ENCODE results near the gene C7orf25.
A peak's percentile ranks its signal among the peaks of the same experiment; 100 is the strongest.

Gene C7orf25

DNA sequence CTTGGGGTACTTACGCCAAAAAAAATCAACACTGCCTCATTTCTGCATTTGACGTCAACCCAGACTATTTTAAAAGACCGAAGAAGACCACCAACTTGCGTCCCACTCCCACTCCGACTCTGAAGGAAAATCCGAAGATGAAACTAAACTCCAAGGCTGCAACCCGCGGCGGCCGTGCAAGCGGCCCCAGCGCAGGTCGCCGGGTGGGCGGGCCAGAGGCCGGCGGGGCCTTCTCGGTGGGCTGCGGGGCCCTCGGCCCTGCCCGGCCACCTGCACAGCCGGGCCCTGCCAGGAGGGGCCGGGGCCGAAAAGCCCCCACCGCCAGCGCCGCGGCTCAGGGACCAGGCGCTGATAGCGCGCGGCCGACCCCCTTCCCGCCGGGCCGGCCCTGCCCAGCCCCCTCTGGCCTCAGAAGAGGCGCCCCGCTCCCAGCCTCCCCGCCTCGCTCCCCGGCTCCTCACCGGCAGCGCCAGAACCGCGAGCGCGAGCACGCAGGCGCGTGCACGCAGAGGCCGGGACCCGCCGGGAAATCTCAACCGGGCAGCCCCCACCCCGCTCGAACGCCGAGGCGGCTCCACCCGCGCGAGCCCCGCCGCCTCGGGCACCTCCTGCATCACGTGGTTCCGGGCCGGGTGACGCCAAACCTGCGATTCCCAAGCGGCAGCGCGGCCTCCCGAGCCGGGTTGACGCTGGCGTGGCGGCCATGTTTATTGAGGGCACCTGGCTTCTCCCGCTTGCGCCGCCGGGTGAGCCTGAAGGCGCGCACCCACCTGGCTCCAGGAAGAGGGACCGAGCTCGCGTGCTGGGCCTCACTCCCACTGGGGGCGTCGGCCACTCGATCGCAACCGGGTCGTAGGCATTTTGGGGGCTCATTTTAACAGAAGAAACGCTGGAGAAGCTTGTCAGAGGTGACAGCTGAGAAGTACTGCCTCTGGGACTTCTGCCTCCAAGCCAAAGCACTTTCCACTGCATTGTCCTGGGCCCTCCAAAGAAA lies at the start of gene C7orf25:
C7orf25 (minus strand) TSS at position 617 of the 994 bp plus-strand sequence. CDS start 1,170 bp downstream, outside the sequence.
- H3K9ac ChIP-seq (ENCODE audit: low read depth, low read length) = peak within 1 kb of the TSS; percentile 86

DNA sequence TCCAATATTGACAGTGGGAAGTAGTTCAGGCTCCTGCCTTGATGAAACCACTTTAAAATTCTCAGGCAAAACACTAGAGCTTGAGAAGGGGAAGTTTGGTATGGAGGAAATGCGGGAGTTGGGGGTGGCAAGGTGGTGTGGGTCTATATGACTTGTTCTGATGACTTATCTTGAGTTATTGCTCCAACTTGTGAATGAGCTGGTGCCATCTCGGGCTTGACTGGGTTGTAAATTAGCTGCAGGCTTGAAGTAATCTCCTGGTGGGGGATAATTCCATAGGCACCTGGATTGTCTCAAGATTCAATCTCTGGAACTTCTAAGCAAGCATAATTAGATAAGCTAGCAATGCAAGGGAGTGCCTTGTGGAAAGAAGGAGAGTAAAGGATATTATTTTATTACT lies 49.3 kb upstream of the C7orf25 start:
- Histone ChIP-seq H3K9ac (ENCODE audit: low read depth, low read length) (no peak overlapping the region), H3K4me3 (ENCODE audit: low read length) (no peak overlapping the region), H3K27ac (ENCODE audit: low read length) (no peak overlapping the region), H3K4me1 (ENCODE audit: insufficient read depth, low read length) (peaks cover 8% of the 10 kb centered on the region), H3K27me3 (ENCODE audit: insufficient read depth, low read length) (no peaks in the 10 kb centered on the region), H3K9me3 (ENCODE audit: insufficient read depth, low read depth, low read length) (peaks cover 31% of the 10 kb centered on the region), H3K36me3 (ENCODE audit: insufficient read depth, low read depth, low read length) (no peaks in the 10 kb centered on the region)

More for the DNA sequence above, at the start of gene C7orf25:
- Histone ChIP-seq H3K4me1 (ENCODE audit: insufficient read depth, low read length) (peaks cover 23% of the 10 kb centered on the region), H3K9me3 (ENCODE audit: insufficient read depth, low read depth, low read length) (no peaks in the 10 kb centered on the region), H3K27me3 (ENCODE audit: insufficient read depth, low read length) (no peaks in the 10 kb centered on the region), H3K27ac (ENCODE audit: low read length) (peak within 1 kb of the TSS; percentile 86), H3K4me3 (ENCODE audit: low read length) (peak within 1 kb of the TSS; percentile 90), H3K36me3 (ENCODE audit: insufficient read depth, low read depth, low read length) (peaks cover 32% of the 10 kb centered on the region)

DNA sequence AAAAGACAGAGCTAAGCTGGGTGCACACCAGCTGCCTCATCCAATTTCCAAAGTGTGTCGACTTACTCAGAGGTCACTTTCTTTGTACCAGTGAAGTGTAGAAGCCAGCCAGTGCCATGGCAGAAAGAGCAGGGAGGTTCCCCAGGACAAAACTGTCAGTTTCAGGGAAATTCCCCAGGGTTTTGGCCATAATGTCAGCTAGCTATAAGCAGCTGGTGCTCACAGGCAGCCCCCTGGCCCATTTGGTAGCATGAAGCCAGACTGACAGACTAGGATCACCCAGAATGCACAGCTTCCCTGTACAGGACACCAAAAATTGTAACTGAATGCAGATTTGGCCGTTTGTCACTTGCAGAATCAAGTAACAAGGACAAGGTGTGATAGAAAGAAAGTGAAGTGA lies 48.9 kb upstream of the C7orf25 start:
- Histone ChIP-seq H3K4me1 (ENCODE audit: insufficient read depth, low read length) (peaks cover 8% of the 10 kb centered on the region), H3K9me3 (ENCODE audit: insufficient read depth, low read depth, low read length) (peaks cover 35% of the 10 kb centered on the region), H3K4me3 (ENCODE audit: low read length) (no peak overlapping the region), H3K27ac (ENCODE audit: low read length) (no peak overlapping the region), H3K9ac (ENCODE audit: low read depth, low read length) (no peak overlapping the region), H3K36me3 (ENCODE audit: insufficient read depth, low read depth, low read length) (no peaks in the 10 kb centered on the region), H3K27me3 (ENCODE audit: insufficient read depth, low read length) (no peaks in the 10 kb centered on the region)

DNA sequence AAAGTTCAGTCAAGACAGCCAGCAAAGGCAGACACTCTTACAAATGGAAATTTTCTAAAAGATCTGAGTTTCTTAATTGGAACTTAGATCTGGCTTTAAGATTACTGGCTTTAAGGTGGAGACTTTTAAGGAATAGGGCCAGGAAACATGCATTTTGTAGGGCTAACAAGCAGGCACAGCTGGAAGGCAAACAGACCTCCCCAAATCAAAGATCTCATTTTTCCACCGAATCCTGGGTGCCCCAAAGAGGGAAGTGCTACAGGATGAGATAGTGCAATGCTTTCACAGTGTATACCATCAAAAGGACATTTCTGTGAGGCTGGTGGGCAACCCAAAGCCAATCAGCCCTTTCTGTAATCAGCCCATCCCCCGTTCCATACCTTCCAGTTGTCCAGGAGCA lies 47.7 kb upstream of the C7orf25 start:
- H3K4me1 ChIP-seq (ENCODE audit: insufficient read depth, low read length) = no peaks in the 10 kb centered on the region
- no peaks in the 10 kb centered on the region for H3K36me3 ChIP-seq (ENCODE audit: insufficient read depth, low read depth, low read length)
- no peak overlapping the region for H3K27ac ChIP-seq (ENCODE audit: low read length)
- H3K9me3 ChIP-seq (ENCODE audit: insufficient read depth, low read depth, low read length) = peaks cover 40% of the 10 kb centered on the region
- H3K9ac ChIP-seq (ENCODE audit: low read depth, low read length) = no peak overlapping the region
- no peak overlapping the region for H3K4me3 ChIP-seq (ENCODE audit: low read length)
- H3K27me3 ChIP-seq (ENCODE audit: insufficient read depth, low read length) = no peaks in the 10 kb centered on the region

DNA sequence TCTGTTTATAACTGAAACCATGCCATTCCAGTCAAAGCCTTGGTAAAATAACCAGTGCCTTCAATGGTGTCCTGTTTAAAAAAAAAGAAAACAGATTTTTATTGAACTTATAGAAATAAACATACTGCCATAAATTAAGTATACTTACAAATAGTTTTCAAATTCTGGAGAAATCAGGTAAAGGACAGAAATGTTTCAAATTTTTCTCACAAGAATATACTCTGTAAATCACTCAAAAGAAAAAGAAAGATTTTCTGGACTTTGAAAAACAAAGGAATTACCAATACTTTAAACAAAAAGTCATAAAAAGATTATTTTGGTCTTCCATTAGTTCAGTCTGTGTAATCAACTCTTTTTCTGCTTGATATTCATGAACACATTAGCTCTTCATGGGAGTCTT lies 44.2 kb upstream of the C7orf25 start:
- peaks cover 40% of the 10 kb centered on the region for H3K9me3 ChIP-seq (ENCODE audit: insufficient read depth, low read depth, low read length)
- H3K27ac ChIP-seq (ENCODE audit: low read length) = no peak overlapping the region
- no peaks in the 10 kb centered on the region for H3K4me1 ChIP-seq (ENCODE audit: insufficient read depth, low read length)
- H3K36me3 ChIP-seq (ENCODE audit: insufficient read depth, low read depth, low read length) = no peaks in the 10 kb centered on the region
- no peaks in the 10 kb centered on the region for H3K27me3 ChIP-seq (ENCODE audit: insufficient read depth, low read length)
- H3K9ac ChIP-seq (ENCODE audit: low read depth, low read length) = no peak overlapping the region
- no peak overlapping the region for H3K4me3 ChIP-seq (ENCODE audit: low read length)

DNA sequence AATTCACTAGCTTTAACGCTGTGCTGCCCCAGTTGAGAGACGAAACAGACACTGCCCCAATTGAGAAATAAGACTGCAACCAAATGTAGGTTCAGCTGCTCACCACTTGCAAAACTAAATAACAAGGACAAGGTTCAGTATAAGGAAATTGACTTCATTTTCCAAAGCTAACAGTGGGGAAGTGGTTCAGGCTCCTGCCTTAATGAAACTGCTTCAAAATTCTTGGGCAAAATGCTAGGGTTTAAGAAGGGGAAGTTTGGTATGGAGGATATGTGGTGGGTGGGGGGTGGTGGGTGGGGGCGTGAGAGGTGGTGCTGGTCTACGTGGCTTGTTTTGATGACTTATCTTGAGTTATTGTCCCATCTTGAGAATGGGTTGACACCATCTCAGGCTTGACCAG lies 42.1 kb upstream of the C7orf25 start:
- Histone ChIP-seq H3K4me3 (ENCODE audit: low read length) (no peak overlapping the region), H3K27me3 (ENCODE audit: insufficient read depth, low read length) (no peaks in the 10 kb centered on the region), H3K9me3 (ENCODE audit: insufficient read depth, low read depth, low read length) (peaks cover 26% of the 10 kb centered on the region), H3K4me1 (ENCODE audit: insufficient read depth, low read length) (no peaks in the 10 kb centered on the region), H3K27ac (ENCODE audit: low read length) (no peak overlapping the region), H3K36me3 (ENCODE audit: insufficient read depth, low read depth, low read length) (no peaks in the 10 kb centered on the region), H3K9ac (ENCODE audit: low read depth, low read length) (no peak overlapping the region)

DNA sequence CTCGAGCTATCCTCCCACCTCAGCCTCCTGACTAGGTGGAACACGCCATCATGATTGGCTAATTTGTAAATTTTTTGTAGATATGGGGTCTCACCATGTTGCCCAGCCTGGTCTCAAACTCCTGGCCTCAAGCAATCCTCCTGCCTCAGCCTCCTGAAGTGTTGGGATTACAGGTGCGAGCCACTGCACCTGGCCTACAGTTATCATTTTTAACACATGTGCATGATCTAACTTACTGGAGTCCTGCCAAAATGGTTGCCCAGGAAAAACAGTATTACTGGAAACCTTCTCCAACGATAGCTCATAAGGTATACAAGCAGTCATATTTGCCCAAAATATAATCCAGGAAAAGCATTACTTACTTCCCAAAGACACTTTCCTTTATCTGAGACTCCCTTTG lies 40.5 kb upstream of the C7orf25 start:
- Histone ChIP-seq H3K4me3 (ENCODE audit: low read length) (no peak overlapping the region), H3K9me3 (ENCODE audit: insufficient read depth, low read depth, low read length) (peaks cover 20% of the 10 kb centered on the region; the same call in 1 of the 2 replicates), H3K4me1 (ENCODE audit: insufficient read depth, low read length) (no peaks in the 10 kb centered on the region), H3K36me3 (ENCODE audit: insufficient read depth, low read depth, low read length) (no peaks in the 10 kb centered on the region), H3K27ac (ENCODE audit: low read length) (no peak overlapping the region), H3K9ac (ENCODE audit: low read depth, low read length) (no peak overlapping the region), H3K27me3 (ENCODE audit: insufficient read depth, low read length) (no peaks in the 10 kb centered on the region)

DNA sequence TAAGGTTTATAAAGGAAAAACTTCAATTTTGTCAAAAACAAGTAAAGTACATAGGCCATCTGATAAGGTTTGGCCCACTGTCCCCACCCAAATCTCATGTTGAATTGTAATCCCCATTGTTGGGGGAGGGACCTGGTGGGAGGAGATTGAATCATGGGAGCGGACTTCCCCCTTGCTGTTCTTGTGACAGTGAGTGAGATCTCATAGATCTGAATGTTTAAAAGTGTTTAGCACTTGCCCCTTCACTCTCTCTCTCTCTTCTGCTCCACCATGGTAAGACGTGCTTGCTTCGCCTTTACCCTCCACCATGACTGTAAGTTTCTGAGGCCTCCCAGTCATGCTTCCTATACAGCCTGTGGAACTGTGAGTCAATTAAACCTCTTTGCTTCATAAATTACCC lies 38.5 kb upstream of the C7orf25 start:
- Histone ChIP-seq H3K36me3 (ENCODE audit: insufficient read depth, low read depth, low read length) (no peaks in the 10 kb centered on the region), H3K27me3 (ENCODE audit: insufficient read depth, low read length) (no peaks in the 10 kb centered on the region), H3K9ac (ENCODE audit: low read depth, low read length) (no peak overlapping the region), H3K9me3 (ENCODE audit: insufficient read depth, low read depth, low read length) (0 out of 2 replicates have a peak, but pooled peaks cover 1% of the 10 kb centered on the region), H3K4me1 (ENCODE audit: insufficient read depth, low read length) (no peaks in the 10 kb centered on the region), H3K27ac (ENCODE audit: low read length) (no peak overlapping the region), H3K4me3 (ENCODE audit: low read length) (no peak overlapping the region)

DNA sequence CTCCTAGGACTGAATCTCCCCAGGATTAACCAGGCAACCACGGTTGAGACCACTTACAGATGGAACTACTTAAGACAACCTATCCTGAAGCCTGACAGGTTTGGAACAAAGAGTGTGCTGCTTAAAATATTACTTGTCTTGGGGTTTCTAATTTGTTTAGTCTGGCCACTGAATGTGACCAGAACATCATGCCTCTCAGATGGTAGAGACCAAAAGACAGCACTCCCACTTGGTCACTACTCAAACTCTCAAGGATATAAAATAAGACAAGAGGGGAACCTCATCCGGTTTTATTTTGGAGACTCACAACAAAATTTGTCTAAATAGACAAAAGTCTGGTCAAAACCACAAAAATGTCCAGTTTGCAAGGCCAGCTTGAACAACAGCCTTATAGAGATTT lies 35.7 kb upstream of the C7orf25 start:
- H3K4me1 ChIP-seq (ENCODE audit: insufficient read depth, low read length) = no peaks in the 10 kb centered on the region
- H3K27me3 ChIP-seq (ENCODE audit: insufficient read depth, low read length) = no peaks in the 10 kb centered on the region
- no peak overlapping the region for H3K27ac ChIP-seq (ENCODE audit: low read length)
- no peak overlapping the region for H3K9ac ChIP-seq (ENCODE audit: low read depth, low read length)
- no peaks in the 10 kb centered on the region for H3K36me3 ChIP-seq (ENCODE audit: insufficient read depth, low read depth, low read length)
- no peaks in the 10 kb centered on the region for H3K9me3 ChIP-seq (ENCODE audit: insufficient read depth, low read depth, low read length)
- no peak overlapping the region for H3K4me3 ChIP-seq (ENCODE audit: low read length)

DNA sequence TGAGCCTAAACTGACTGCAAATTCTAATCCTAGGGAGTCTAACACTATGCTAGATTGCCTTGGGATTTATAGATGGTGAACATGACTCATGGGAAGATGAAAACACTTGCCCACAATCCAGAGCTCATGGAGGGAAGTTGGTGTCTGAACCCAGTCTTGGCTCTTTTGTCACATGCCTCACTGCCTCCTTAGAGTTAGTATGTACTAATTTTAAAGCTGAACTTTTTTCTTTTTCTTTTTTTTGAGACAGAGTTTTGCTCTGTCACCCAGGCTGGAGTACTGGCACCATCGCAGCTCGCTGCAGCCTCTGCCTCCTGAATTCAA lies 34.7 kb upstream of the C7orf25 start:
- Histone ChIP-seq H3K4me1 (ENCODE audit: insufficient read depth, low read length) (no peaks in the 10 kb centered on the region), H3K27ac (ENCODE audit: low read length) (no peak overlapping the region), H3K36me3 (ENCODE audit: insufficient read depth, low read depth, low read length) (no peaks in the 10 kb centered on the region), H3K27me3 (ENCODE audit: insufficient read depth, low read length) (no peaks in the 10 kb centered on the region), H3K4me3 (ENCODE audit: low read length) (no peak overlapping the region), H3K9me3 (ENCODE audit: insufficient read depth, low read depth, low read length) (no peaks in the 10 kb centered on the region), H3K9ac (ENCODE audit: low read depth, low read length) (no peak overlapping the region)

DNA sequence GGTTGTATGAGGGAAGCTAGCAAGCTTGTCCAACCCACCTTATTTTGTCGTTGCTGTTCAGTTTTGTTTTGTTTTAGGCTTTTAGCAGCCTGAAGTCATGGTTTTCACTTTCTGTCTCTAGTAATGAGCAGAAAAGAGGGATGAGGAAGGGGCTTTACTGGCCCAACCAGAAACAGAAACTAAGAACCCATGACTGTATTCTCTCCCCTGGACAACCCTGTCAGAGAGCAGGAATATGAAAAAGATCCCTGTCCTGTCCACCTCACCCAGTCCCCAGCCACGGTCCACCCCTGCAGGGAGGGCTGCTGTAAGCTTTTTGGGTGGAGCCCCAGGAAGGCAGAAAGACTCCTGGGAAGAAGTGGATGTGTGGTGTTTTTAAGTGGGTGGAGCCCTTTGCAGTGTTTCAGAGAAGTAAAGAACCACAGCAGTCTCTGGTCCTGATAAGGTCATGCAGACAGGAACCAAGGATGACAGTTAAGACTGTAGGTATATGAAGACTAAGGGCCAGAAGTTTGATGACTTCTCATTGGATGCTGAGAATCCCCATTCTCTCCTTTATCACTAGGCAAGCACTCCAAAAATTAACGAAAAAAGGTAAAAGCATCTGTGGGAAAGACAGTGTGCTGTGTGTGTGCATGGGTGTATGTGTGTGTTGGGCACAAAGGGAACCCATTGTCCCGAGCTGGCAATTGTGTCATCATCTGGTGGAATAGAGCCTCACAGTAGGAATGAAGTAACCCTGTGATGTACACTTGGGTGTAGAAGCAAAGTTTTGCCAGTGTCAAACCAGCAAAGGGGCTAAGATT lies 34.2 kb upstream of the C7orf25 start:
- Histone ChIP-seq H3K4me1 (ENCODE audit: insufficient read depth, low read length) (0 out of 2 replicates have a peak, but pooled peaks cover 2% of the 10 kb centered on the region), H3K9ac (ENCODE audit: low read depth, low read length) (no peak overlapping the region), H3K27ac (ENCODE audit: low read length) (no peak overlapping the region), H3K36me3 (ENCODE audit: insufficient read depth, low read depth, low read length) (no peaks in the 10 kb centered on the region), H3K4me3 (ENCODE audit: low read length) (no peak overlapping the region), H3K27me3 (ENCODE audit: insufficient read depth, low read length) (no peaks in the 10 kb centered on the region), H3K9me3 (ENCODE audit: insufficient read depth, low read depth, low read length) (no peaks in the 10 kb centered on the region)
